Ishikawa (cell line): Measurements from ENCODE around the gene SLC26A11.

Source experiments
- CEBPB ChIP-seq: IDR thresholded peaks from 2 replicates; pipeline ENCODE4 v1.6.1; 2012
- CREB1 ChIP-seq: IDR thresholded peaks from 2 replicates; pipeline ENCODE4 v1.6.1; 2012; ENCODE audit warnings: low read depth
- EGR1 ChIP-seq: IDR thresholded peaks from 2 replicates; pipeline ENCODE4 v1.6.1; 2012
- EP300 ChIP-seq: IDR thresholded peaks from 2 replicates; pipeline ENCODE4 v1.6.1; 2012; ENCODE audit warnings: borderline replicate concordance
- FOXM1 ChIP-seq: IDR thresholded peaks from 2 replicates; pipeline ENCODE4 v1.6.1; 2012; ENCODE audit warnings: low read depth, borderline replicate concordance
- NFIC ChIP-seq: IDR thresholded peaks from 2 replicates; pipeline ENCODE4 v1.6.1; 2012
- RAD21 ChIP-seq: IDR thresholded peaks from 2 replicates; pipeline ENCODE4 v1.6.1; 2012; ENCODE audit warnings: low read depth
- TAF1 ChIP-seq: IDR thresholded peaks from 2 replicates; pipeline ENCODE4 v1.6.1; 2012; ENCODE audit warnings: low read depth, mild to moderate bottlenecking
- TCF12 ChIP-seq: IDR thresholded peaks from 2 replicates; pipeline ENCODE4 v1.6.1; 2012; ENCODE audit warnings: low read depth
- TEAD4 ChIP-seq: IDR thresholded peaks from 2 replicates; pipeline ENCODE4 v1.6.1; 2012
- YY1 ChIP-seq: IDR thresholded peaks from 2 replicates; pipeline ENCODE4 v1.6.1; 2012; ENCODE audit warnings: low read depth
- ZBTB7A ChIP-seq: IDR thresholded peaks from 2 replicates; pipeline ENCODE4 v1.6.1; 2012; ENCODE audit warnings: low read depth
- TF ChIP-seq, protein P1 (sequence below): IDR thresholded peaks from 2 replicates; pipeline ENCODE4 v1.6.1; 2012
- TF ChIP-seq, protein P2 (sequence below): IDR thresholded peaks from 2 replicates; pipeline ENCODE4 v1.6.1; 2012
- TF ChIP-seq, protein P3 (sequence below): IDR thresholded peaks from 2 replicates; pipeline ENCODE4 v1.6.1; 2012; ENCODE audit warnings: low read depth, mild to moderate bottlenecking

SLC26A11 gene

DNA sequence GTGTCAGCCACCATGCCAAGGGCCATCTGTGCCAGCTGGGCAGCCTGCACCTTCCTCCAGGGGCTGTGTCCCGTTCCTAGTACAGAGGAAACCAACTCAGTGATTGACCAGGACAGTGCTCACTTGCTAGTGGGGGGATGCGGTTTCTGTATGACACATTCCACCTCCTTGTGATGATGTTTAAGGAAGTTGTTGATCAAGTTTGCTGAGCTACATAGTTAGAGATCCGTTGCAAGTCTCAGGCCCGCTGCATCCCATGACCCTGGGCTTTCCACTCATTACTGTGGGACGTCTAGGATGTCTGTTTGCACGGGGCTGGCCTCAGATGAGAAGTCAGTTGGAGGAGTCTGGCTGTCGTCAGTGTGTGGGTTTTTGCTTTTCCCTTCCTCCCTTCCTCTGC, 74.0 kb downstream of the SLC26A11 start:
- TF ChIP-seq NFIC = no peak
- no peak for TF ChIP-seq TEAD4
- TF ChIP-seq, protein P1, sequence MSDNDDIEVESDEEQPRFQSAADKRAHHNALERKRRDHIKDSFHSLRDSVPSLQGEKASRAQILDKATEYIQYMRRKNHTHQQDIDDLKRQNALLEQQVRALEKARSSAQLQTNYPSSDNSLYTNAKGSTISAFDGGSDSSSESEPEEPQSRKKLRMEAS = no peak
- TF ChIP-seq CEBPB = no peak
- TF ChIP-seq TCF12 = no peak
- TF ChIP-seq RAD21 = no peak
- TF ChIP-seq CREB1 = no peak
- no peak for TF ChIP-seq TAF1
- TF ChIP-seq, protein P2, sequence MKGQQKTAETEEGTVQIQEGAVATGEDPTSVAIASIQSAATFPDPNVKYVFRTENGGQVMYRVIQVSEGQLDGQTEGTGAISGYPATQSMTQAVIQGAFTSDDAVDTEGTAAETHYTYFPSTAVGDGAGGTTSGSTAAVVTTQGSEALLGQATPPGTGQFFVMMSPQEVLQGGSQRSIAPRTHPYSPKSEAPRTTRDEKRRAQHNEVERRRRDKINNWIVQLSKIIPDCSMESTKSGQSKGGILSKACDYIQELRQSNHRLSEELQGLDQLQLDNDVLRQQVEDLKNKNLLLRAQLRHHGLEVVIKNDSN = no peak

DNA sequence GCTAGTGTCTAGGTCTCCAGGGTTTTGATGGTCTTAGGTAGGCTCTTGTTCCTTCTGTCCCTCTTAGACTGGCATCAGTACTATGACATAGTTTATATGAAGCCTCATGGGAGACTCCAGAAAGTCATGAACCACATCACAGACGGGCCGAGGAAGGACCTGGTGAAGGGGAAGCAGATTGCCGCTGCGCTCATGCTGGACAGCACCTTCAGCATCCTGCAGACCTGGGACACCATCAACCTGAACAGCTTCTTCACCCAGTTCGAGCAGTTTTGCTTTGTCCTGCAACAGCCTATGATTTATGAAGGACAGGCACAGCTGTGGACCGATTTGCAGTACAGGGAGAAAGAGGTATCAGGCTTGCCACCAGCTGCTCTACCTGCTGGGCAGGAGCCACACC, 74.4 kb downstream of the SLC26A11 start:
- TF ChIP-seq, protein P3, sequence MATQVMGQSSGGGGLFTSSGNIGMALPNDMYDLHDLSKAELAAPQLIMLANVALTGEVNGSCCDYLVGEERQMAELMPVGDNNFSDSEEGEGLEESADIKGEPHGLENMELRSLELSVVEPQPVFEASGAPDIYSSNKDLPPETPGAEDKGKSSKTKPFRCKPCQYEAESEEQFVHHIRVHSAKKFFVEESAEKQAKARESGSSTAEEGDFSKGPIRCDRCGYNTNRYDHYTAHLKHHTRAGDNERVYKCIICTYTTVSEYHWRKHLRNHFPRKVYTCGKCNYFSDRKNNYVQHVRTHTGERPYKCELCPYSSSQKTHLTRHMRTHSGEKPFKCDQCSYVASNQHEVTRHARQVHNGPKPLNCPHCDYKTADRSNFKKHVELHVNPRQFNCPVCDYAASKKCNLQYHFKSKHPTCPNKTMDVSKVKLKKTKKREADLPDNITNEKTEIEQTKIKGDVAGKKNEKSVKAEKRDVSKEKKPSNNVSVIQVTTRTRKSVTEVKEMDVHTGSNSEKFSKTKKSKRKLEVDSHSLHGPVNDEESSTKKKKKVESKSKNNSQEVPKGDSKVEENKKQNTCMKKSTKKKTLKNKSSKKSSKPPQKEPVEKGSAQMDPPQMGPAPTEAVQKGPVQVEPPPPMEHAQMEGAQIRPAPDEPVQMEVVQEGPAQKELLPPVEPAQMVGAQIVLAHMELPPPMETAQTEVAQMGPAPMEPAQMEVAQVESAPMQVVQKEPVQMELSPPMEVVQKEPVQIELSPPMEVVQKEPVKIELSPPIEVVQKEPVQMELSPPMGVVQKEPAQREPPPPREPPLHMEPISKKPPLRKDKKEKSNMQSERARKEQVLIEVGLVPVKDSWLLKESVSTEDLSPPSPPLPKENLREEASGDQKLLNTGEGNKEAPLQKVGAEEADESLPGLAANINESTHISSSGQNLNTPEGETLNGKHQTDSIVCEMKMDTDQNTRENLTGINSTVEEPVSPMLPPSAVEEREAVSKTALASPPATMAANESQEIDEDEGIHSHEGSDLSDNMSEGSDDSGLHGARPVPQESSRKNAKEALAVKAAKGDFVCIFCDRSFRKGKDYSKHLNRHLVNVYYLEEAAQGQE = peak; percentile 38
- no peak for TF ChIP-seq RAD21

DNA sequence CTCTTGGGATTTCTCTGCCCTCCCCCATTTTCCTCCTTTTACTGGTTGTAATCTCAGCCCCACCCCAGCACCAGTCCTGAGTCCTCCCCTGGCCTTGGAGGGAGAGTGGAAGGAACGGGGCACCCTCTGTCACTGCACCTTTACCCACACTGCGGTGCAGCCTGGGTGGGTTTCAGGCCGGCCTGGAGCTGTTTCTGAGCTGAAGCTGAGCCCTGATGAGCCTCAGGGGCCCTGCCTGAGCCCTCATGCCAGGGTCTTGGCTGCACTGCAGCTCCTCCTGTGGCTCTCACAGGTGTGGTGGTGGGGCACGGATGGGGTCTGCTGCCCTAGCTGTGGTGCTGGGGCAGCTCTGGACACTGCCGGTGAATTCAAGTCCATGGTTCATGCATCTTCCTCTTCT, 74.9 kb downstream of the SLC26A11 start:
- TF ChIP-seq YY1 (no peak), CEBPB (no peak), TEAD4 (no peak), ZBTB7A (no peak), NFIC (no peak)
- TF ChIP-seq, protein P2 = no peak

DNA sequence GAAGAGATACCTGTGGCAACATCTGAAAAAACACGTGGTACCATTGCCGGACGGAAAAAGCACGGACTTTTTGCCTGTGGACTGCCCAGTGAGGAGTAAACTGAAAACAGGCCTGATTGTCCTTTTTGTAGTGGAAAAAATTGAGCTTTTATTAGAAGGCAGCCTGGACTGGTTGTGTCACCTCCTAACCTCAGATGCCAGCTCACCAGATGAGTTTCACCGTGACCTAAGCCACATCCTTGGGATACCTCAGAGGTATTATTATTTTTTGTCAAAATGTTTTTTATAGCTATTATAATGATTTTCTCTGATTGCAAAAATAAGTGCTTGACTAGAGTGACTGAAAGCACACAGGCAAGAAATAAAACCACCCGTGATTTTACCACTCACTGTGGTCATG, 75.3 kb downstream of the SLC26A11 start:
- TF ChIP-seq FOXM1 (no peak), TAF1 (no peak), NFIC (no peak), YY1 (no peak), EGR1 (no peak), ZBTB7A (no peak), EP300 (no peak), CEBPB (no peak), RAD21 (no peak), TEAD4 (no peak), TCF12 (no peak)
- TF ChIP-seq, protein P3 = no peak
- TF ChIP-seq, protein P2 = no peak
- TF ChIP-seq, protein P1 = no peak

DNA sequence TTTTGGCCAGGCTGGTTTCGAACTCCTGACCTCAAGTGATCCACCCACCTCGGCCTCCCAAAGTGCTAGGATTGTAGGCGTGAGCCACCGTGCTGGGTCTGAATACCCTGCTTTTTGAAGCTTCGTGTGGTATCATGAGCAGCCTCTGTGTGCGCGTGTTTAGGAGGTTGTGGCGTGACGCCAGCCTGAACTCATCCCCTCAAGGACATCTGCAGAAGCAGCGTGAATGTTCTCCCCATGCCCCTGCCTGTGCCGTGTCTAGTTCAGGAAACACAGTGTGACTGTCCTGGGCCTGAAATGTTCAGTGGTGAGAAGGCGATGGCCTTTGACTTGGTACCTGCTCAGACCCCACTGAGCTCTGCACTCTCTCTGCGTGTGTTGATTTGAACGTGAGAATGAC, 76.0 kb downstream of the SLC26A11 start:
- TF ChIP-seq CEBPB (no peak), TAF1 (no peak), FOXM1 (no peak), EP300 (no peak), ZBTB7A (no peak), EGR1 (no peak), TEAD4 (no peak), RAD21 (no peak), CREB1 (no peak)
- TF ChIP-seq, protein P1 = no peak
- TF ChIP-seq, protein P2 = no peak

DNA sequence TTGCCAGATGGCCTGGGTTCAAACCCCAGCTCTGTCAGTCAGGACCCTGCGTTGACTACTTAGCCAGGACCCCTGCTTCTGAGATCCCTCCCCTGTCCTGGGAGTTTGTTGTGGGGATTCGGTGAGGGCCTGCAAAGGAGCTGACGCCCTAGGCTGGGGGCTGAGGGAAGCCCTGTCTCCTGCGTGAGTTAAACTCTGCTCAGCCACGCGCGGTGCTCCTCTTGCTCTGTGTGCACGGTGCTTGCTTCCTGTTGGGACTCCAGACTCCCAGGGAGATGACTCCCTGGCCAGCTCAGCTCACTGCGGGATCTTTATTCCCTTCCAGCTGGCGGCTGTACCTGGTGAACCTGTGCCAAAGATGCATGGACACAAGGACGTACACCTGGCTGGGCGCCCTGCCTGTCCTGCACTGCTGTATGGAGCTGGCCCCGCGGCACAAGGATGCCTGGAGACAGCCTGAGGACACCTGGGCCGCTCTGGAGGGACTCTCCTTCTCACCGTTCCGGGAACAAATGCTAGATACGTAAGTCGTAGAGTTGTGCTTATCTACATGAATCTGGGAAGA, 77.9 kb downstream of the SLC26A11 start:
- TF ChIP-seq TCF12 (no peak), CREB1 (no peak), TEAD4 (no peak), RAD21 (no peak), TAF1 (no peak)
- TF ChIP-seq, protein P2 = no peak
